ENCODE results near the gene TNFAIP1.

- TF ChIP-seq CTCF (conservative IDR thresholded peaks at IDR 0.05; ENCODE audit: low read depth, low read length) (no peak), POLR2A (IDR thresholded peaks at IDR 0.05; ENCODE audit: low read depth, low read length) (no peak)
Measured at GRCh38 chr17:28386391-28386790, 50.8 kb downstream of the TNFAIP1 start.

Measured in IMR-90 (cell line).